Measurements from ENCODE around the gene RPS15.
"Not testable (repeated sequence)": the region's sequence is repeated elsewhere in the genome, so short reads cannot be mapped to it uniquely, and the experiment has no call there.

Gene RPS15

GRCh38 chr19:1420085-1420484 lies 18.1 kb upstream of the RPS15 start:
- H3K4me1 ChIP-seq; H3K4me3 ChIP-seq; DNase-seq (ENCODE audit: low spot score in 2 of 2); H3K9me3 ChIP-seq; in situ Hi-C loops (cut with MboI; ENCODE audit: low sequenced_read_pairs); H3K27me3 ChIP-seq (ENCODE audit: low read depth): not testable (repeated sequence)
- peaks cover 85% of the 10 kb centered on the region for H3K36me3 ChIP-seq (replicated peaks)

DNA sequence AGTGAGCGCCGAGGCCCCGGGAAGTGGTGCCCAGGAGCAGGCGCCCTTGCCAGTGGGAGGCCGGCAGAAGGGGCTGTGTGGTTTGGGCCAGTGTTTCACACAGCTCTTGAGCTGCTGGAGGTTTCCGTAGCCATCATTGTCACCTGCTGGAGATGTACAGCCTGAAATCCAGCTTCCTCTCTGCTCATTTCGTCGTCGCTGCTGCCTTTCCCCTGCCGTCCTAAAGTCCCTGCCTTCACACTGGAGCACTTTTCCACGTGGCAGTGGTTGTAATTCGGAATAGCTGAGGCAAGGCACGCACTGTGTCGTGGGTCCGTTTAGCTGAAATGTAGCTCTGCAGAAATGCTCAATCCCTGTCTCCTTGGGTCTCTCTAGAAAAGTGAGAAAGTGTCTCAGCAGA lies 17.6 kb upstream of the RPS15 start:
- peaks cover 89% of the 10 kb centered on the region for H3K36me3 ChIP-seq (replicated peaks)
- no peaks in the 10 kb centered on the region for H3K27me3 ChIP-seq (ENCODE audit: low read depth)
- no peaks in the 10 kb centered on the region for H3K9me3 ChIP-seq
- no peak for DNase-seq (ENCODE audit: low spot score in 2 of 2)
- H3K4me3 ChIP-seq: no peak overlapping the region
- H3K4me1 ChIP-seq: no peaks in the 10 kb centered on the region
- in situ Hi-C loops (cut with MboI; ENCODE audit: low sequenced_read_pairs): no loop called here

GRCh38 chr19:1421218-1421957 lies 16.8 kb upstream of the RPS15 start:
- H3K4me1 ChIP-seq: no peaks in the 10 kb centered on the region
- H3K9me3 ChIP-seq: no peaks in the 10 kb centered on the region
- in situ Hi-C loops (cut with MboI; ENCODE audit: low sequenced_read_pairs): no loop called here
- no peaks in the 10 kb centered on the region for H3K27me3 ChIP-seq (ENCODE audit: low read depth)
- no peak overlapping the region for H3K4me3 ChIP-seq
- DNase-seq (ENCODE audit: low spot score in 2 of 2): no peak
- peaks cover 87% of the 10 kb centered on the region for H3K36me3 ChIP-seq (replicated peaks)

DNA sequence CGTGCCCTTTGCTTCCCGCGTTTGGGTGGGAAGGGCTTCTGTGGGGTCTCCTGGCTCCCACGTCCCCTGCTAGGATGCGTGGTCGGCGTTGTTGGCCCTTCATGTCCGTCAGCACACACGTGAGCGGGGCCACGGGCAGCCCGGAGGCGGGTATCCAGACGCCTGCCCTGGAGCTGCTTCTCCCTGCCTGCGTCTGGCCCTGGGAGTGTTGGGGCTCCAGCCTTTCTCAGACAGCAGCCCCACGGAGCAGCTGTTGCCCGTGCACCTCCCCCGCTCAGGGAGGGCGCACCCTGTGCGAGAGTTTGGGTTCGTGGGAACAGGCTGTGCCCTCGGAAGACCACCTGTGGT lies 16.3 kb upstream of the RPS15 start:
- H3K9me3 ChIP-seq: no peaks in the 10 kb centered on the region
- no peak for DNase-seq (ENCODE audit: low spot score in 2 of 2)
- peaks cover 87% of the 10 kb centered on the region for H3K36me3 ChIP-seq (replicated peaks)
- in situ Hi-C loops (cut with MboI; ENCODE audit: low sequenced_read_pairs): no loop called here
- H3K4me3 ChIP-seq: no peak overlapping the region
- H3K27me3 ChIP-seq (ENCODE audit: low read depth): no peaks in the 10 kb centered on the region
- H3K4me1 ChIP-seq: no peaks in the 10 kb centered on the region

GRCh38 chr19:1422360-1422759 lies 15.8 kb upstream of the RPS15 start:
- no peak overlapping the region for H3K4me3 ChIP-seq
- no peak for DNase-seq (ENCODE audit: low spot score in 2 of 2)
- no peaks in the 10 kb centered on the region for H3K9me3 ChIP-seq
- H3K4me1 ChIP-seq: no peaks in the 10 kb centered on the region
- in situ Hi-C loops (cut with MboI; ENCODE audit: low sequenced_read_pairs): no loop called here
- no peaks in the 10 kb centered on the region for H3K27me3 ChIP-seq (ENCODE audit: low read depth)
- peaks cover 87% of the 10 kb centered on the region for H3K36me3 ChIP-seq (replicated peaks)

DNA sequence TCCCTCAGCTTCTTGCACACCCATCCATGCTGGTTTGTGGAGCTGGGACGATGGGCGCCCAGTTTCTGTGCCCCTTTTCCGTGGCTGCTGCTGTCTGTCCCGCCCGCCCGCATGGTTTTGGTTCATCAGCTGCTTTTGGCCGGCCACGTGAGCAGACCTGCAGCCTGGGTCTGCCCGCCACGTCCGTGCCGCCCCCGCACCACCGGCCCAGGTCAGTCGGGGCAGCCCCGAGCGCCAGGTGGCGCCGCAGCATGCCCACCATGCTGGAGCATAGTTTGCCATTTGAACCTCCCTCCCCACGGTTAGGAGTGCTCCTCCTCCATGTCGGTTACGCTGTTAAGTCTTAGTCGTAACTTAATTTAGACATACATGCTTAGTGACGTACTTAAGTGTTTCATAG lies 15.3 kb upstream of the RPS15 start:
- H3K36me3 ChIP-seq (replicated peaks): peaks cover 87% of the 10 kb centered on the region
- no peaks in the 10 kb centered on the region for H3K27me3 ChIP-seq (ENCODE audit: low read depth)
- no peak overlapping the region for H3K4me3 ChIP-seq
- H3K9me3 ChIP-seq: no peaks in the 10 kb centered on the region
- H3K4me1 ChIP-seq: no peaks in the 10 kb centered on the region
- DNase-seq (ENCODE audit: low spot score in 2 of 2): no peak
- in situ Hi-C loops (cut with MboI; ENCODE audit: low sequenced_read_pairs): no loop called here

GRCh38 chr19:1423436-1424191 lies 14.6 kb upstream of the RPS15 start:
- DNase-seq (ENCODE audit: low spot score in 2 of 2): no peak
- Histone ChIP-seq H3K9me3 (no peaks in the 10 kb centered on the region), H3K4me1 (no peaks in the 10 kb centered on the region), H3K36me3 (replicated peaks) (peaks cover 83% of the 10 kb centered on the region), H3K27me3 (ENCODE audit: low read depth) (no peaks in the 10 kb centered on the region), H3K4me3 (no peak overlapping the region)
- in situ Hi-C loops (cut with MboI; ENCODE audit: low sequenced_read_pairs): no loop called here

DNA sequence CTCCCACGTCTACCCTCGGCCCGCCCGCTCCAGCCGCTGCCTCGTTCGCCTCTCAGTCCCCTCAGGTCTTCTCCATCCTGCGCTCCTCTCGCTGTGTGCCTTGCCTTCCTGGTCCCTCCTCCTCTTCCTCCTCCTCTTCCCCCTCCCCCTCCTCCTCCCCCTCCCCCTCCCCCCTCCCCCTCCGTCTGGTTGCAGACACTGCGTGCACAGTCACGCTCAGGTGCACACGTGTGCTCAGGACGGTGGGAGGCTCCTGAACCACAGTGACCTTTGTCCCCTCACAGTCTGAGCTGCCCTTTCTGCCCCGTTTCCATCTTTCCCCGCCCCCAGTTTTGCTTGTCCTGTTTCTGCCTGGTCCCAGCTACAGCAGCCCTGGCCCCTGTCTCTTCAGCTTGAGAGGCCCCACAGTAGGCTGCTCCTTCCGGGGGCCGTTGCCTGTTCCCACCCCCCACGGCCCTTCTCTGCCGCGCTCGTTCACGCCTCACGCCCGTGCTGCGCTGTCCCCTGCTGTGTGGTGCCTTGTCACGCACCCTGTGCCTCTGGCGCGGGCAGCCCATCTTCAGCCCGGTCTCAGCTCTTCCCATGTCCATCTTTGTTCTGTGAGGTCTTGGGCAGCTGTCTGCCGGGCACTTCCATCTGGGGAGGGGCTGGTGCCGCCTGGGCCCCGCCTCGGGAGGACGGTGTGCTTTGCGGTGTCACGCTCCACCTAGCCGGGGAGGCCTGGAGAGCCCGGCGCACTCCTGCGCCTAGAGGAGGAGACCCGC lies 13.8 kb upstream of the RPS15 start:
- Histone ChIP-seq H3K36me3 (replicated peaks) (peaks cover 83% of the 10 kb centered on the region), H3K4me1 (no peaks in the 10 kb centered on the region), H3K4me3 (no peak overlapping the region), H3K9me3 (no peaks in the 10 kb centered on the region), H3K27me3 (ENCODE audit: low read depth) (no peaks in the 10 kb centered on the region)
- in situ Hi-C loops (cut with MboI; ENCODE audit: low sequenced_read_pairs): no loop called here
- DNase-seq (ENCODE audit: low spot score in 2 of 2): no peak

- DNase-seq (ENCODE audit: low spot score in 2 of 2): no peak
- H3K27me3 ChIP-seq (ENCODE audit: low read depth): no peaks in the 10 kb centered on the region
- in situ Hi-C loops (cut with MboI; ENCODE audit: low sequenced_read_pairs): no loop called here
- H3K4me1 ChIP-seq: no peaks in the 10 kb centered on the region
- H3K9me3 ChIP-seq: no peaks in the 10 kb centered on the region
- peaks cover 88% of the 10 kb centered on the region for H3K36me3 ChIP-seq (replicated peaks)
- no peak overlapping the region for H3K4me3 ChIP-seq
Measured at GRCh38 chr19:1425102-1425837, 12.9 kb upstream of the RPS15 start.

DNA sequence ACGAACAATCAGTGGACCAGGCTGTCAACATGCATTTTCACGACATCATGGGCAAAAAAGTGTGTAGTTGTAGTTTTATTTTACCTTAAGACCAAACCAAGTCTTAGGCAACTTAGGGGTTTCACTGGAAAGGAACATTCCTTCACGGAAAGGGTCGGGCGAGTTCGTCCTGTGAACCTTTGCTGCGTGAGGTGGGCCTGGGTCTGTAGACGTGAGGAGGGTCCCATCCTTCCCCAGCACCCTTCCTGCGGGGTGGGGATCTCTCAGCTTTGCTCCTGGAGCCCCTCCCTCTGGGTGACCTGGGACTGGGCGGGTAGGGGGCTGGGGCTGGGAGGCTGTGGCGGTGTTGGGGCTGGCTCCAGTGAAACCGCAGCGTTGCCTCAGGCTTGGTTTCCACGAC lies 12.3 kb upstream of the RPS15 start:
- in situ Hi-C loops (cut with MboI; ENCODE audit: low sequenced_read_pairs): no loop called here
- Histone ChIP-seq H3K4me1 (no peaks in the 10 kb centered on the region), H3K4me3 (no peak overlapping the region), H3K36me3 (replicated peaks) (peaks cover 89% of the 10 kb centered on the region), H3K27me3 (ENCODE audit: low read depth) (no peaks in the 10 kb centered on the region), H3K9me3 (no peaks in the 10 kb centered on the region)
- DNase-seq (ENCODE audit: low spot score in 2 of 2): no peak

- Histone ChIP-seq H3K4me1 (no peaks in the 10 kb centered on the region), H3K36me3 (replicated peaks) (peaks cover 89% of the 10 kb centered on the region), H3K9me3 (no peaks in the 10 kb centered on the region), H3K27me3 (ENCODE audit: low read depth) (no peaks in the 10 kb centered on the region), H3K4me3 (no peak overlapping the region)
- in situ Hi-C loops (cut with MboI; ENCODE audit: low sequenced_read_pairs): no loop called here
- no peak for DNase-seq (ENCODE audit: low spot score in 2 of 2)
Measured at GRCh38 chr19:1426736-1427135, 11.5 kb upstream of the RPS15 start.

DNA sequence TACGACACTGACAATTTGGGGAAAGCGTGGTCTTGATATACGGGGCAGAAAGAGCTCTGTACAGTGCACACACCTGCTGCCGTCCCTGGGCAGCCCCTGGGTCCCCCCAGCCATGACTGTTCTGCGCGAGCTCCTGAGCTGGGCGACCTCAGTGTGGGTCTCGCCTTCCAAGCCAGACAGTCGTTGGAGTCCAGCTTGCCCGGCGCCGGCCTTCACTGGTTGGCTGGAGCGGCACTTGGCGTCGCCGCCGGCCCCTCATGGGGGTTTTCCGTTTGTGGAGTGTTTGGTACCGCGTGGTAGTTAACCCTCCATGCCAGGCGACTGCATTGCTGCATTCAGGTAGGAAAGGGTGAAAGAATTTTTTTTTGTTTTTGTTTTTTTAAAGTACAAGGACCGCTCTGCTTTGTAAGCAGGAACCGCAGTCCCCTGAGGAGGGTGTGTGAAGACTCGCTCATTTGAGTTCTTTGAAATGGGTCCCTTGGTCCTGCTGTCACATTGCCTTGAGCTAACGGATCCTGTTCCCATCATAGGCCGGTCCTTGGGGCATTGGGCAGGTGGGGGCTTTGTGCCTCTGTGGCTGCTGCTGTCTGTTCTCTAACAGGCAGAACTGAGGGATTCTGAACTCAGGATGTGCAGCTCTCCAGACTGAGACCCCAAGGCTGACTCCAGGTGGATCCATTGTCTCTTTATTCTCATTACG lies 10.8 kb upstream of the RPS15 start:
- Histone ChIP-seq H3K9me3 (no peaks in the 10 kb centered on the region), H3K4me3 (no peak overlapping the region), H3K4me1 (no peaks in the 10 kb centered on the region), H3K36me3 (replicated peaks) (peaks cover 89% of the 10 kb centered on the region), H3K27me3 (ENCODE audit: low read depth) (no peaks in the 10 kb centered on the region)
- in situ Hi-C loops (cut with MboI; ENCODE audit: low sequenced_read_pairs): no loop called here
- no peak for DNase-seq (ENCODE audit: low spot score in 2 of 2)

DNA sequence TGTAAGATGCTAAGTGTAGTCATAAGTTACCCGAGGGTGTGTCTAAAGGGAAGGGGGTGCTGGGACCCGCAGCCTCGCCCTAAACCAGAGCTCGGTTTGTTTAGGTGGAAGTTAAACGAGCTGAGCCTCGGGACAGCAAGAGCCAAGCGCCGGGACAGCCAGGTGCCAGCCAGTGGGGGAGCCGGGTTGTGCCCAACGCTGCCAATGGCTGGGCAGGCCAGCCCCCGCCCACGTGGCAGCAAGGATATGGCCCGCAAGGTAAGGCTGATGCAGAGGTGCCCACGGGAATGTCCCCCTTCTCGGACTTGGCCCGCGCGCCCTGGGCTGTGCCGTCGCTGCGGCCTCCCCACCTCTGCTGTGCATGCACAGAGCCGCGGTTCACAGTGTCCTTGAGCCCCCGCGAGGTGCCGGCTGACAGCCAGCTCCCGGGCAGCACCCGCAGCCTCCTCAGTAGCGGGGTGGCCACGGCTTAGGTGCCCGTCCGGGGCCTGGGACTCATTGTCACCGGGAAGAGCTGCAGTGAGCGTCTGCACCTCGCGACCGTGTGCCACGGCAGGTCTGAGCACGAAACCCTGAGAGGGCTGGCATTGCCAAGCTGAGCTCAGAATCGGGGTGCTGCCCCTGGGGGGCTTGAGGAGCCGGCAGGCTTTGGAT lies 9.3 kb upstream of the RPS15 start:
- Histone ChIP-seq H3K27me3 (ENCODE audit: low read depth) (no peaks in the 10 kb centered on the region), H3K9me3 (no peaks in the 10 kb centered on the region), H3K4me3 (no peak overlapping the region), H3K36me3 (replicated peaks) (peaks cover 89% of the 10 kb centered on the region), H3K4me1 (no peaks in the 10 kb centered on the region)
- in situ Hi-C loops (cut with MboI; ENCODE audit: low sequenced_read_pairs): no loop called here
- no peak for DNase-seq (ENCODE audit: low spot score in 2 of 2)
